Left lung (tissue), 14 donors: Measurements from ENCODE around the gene RABGEF1. TPM values are rescaled to one million over a fixed set of nuclear protein-coding genes. Genes with fewer than 3 reads are reported as not detected.
"Not testable (repeated sequence)": the region's sequence is repeated elsewhere in the genome, so short reads cannot be mapped to it uniquely, and the experiment has no call there.

Source experiments
- ATAC-seq: fragments of 200-7000 bp; cut with Tn5 transposase; one replicate; pipeline ENCODE4 v1.9.1; 2020; ENCODE audit warnings: moderate library complexity
- DNase-seq, 4 donors: peaks; one replicate each; pipeline ENCODE4 v3.0.0-alpha.2; 2013 to 2020
- H3K27ac ChIP-seq, 2 donors: fragments of 200-600 bp; sonication (generic) in 1 of 2; one replicate each; pipeline versions ENCODE4 v1.5.0 to v1.8.0; 2020 to 2021
- H3K27me3 ChIP-seq, 2 donors: fragments of 200-600 bp; sonication (generic) in 1 of 2; one replicate each; pipeline versions ENCODE4 v1.5.0 to v1.8.0; 2020 to 2021
- H3K36me3 ChIP-seq, 2 donors: fragments of 200-600 bp; sonication (generic) in 1 of 2; one replicate each; pipeline versions ENCODE4 v1.5.0 to v1.8.0; 2020 to 2021
- H3K4me1 ChIP-seq, 2 donors: fragments of 200-600 bp; one replicate each; pipeline ENCODE4 v1.8.0; 2021
- H3K4me3 ChIP-seq, 2 donors: fragments of 200-600 bp; sonication (generic) in 1 of 2; one replicate each; pipeline versions ENCODE4 v1.5.0 to v1.8.0; 2020 to 2021; ENCODE audit warnings: mild to moderate bottlenecking in 1 of 2
- H3K9me3 ChIP-seq, 2 donors: fragments of 200-600 bp; sonication (generic) in 1 of 2; one replicate each; pipeline versions ENCODE4 v1.5.0 to v1.8.0; 2020 to 2021
- CTCF ChIP-seq, 2 donors: fragments of 200-600 bp; sonication (generic) in 1 of 2; IDR thresholded peaks; one replicate each; pipeline versions ENCODE4 v1.5.0 to v1.8.0; 2021; ENCODE audit warnings: antibody characterized with exemption in 2 of 2
- intact Hi-C, 2 donors: fragments of 100-400 bp; cut with DNase I; formaldehyde crosslinking; loops; one replicate each; pipeline versions ENCODE4 v1.11.2 to v1.14.2; 2022
- long read RNA-seq, 12 donors: library from polyadenylated mRNA in 2 of 12; unstranded in 2 of 12; transcript quantifications; one replicate each; pipeline ENCODE4 v2.0.0 and lab custom pipeline, GENCODE V29; 2019 to 2026
- polyA plus RNA-seq, 6 donors: library from polyadenylated mRNA; unstranded; fragments of 120-200 nt; gene quantifications; one replicate each; pipeline ENCODE4 v1.2.1, GENCODE V29; 2013; ENCODE audit not compliant: insufficient read length in 6 of 6
- total RNA-seq, 2 donors: library from RNA; stranded (reverse); fragmentation: NEBNext Ultra II Directional; extraction: Animal tissue kit (Norgen Biotek cat#: 25700); gene quantifications; one replicate each; pipeline ENCODE4 v1.2.1, GENCODE V29; 2021
- donor health status: DM: no; HTN: yes; CAD: no.
- donor health status: DM: no; HTN: no; CAD: no.

Gene RABGEF1
- total RNA-seq (10 to 100 TPM; 22.5 to 22.7 TPM), polyA plus RNA-seq (10 to 100 TPM; 29.9 to 38.9 (median 34.4) TPM)
- long read RNA-seq, donor 1, partial matches to known transcripts = 9 of 12 reads
- long read RNA-seq, donor 1, other reads (novel, unspliced or antisense) = 0 of 12 reads
- long read RNA-seq, donor 2, full-length matches to known transcripts = 1 of 8 reads
- long read RNA-seq, donor 2, partial matches to known transcripts = 7 of 8 reads
- long read RNA-seq, donor 2, other reads (novel, unspliced or antisense) = 0 of 8 reads
- long read RNA-seq, donor 3, partial matches to known transcripts = 0 of 1 reads
- long read RNA-seq, donor 3, other reads (novel, unspliced or antisense) = 0 of 1 reads
- long read RNA-seq, donor 4, partial matches to known transcripts = 3 of 8 reads
- long read RNA-seq, donor 4, other reads (novel, unspliced or antisense) = 4 of 8 reads
- long read RNA-seq, donor 5, partial matches to known transcripts = 0 of 2 reads
- long read RNA-seq, donor 5, other reads (novel, unspliced or antisense) = 0 of 2 reads
- long read RNA-seq, donor 6 = 0 reads
- long read RNA-seq, donor 7, full-length matches to known transcripts = 3 of 3 reads
- long read RNA-seq, donor 7, partial matches to known transcripts = 0 of 3 reads
- long read RNA-seq, donor 7, other reads (novel, unspliced or antisense) = 0 of 3 reads
- long read RNA-seq, donor 8, full-length matches to known transcripts = 6 of 6 reads
- long read RNA-seq, donor 8, partial matches to known transcripts = 0 of 6 reads
- long read RNA-seq, donor 8, other reads (novel, unspliced or antisense) = 0 of 6 reads
- long read RNA-seq, donor 9 = 0 reads
- long read RNA-seq, donor 10, partial matches to known transcripts = 4 of 10 reads
- long read RNA-seq, donor 10, other reads (novel, unspliced or antisense) = 4 of 10 reads
- long read RNA-seq, donor 11, partial matches to known transcripts = 0 of 1 reads
- long read RNA-seq, donor 11, other reads (novel, unspliced or antisense) = 0 of 1 reads
- long read RNA-seq, donor 12, full-length matches to known transcripts = 2 of 2 reads
- long read RNA-seq, donor 12, partial matches to known transcripts = 0 of 2 reads
- long read RNA-seq, donor 12, other reads (novel, unspliced or antisense) = 0 of 2 reads

- peaks cover 0 to 15% of the 10 kb centered on the region in 2 donors for H3K36me3 ChIP-seq
- H3K27ac ChIP-seq = peak within 1 kb of the TSS; percentile 98 to 99
- peak; percentile 97 to 99 (median 98) for DNase-seq
- peaks cover 0 to 7% of the 10 kb centered on the region in 2 donors for H3K9me3 ChIP-seq
- no peak for TF ChIP-seq CTCF (IDR thresholded peaks at IDR 0.05)
- no peaks in the 10 kb centered on the region for H3K27me3 ChIP-seq
- ATAC-seq = peak; percentile 96
- peaks cover 10 to 32% of the 10 kb centered on the region in 2 donors for H3K4me1 ChIP-seq
- intact Hi-C loops = no loop called here
- peak within 1 kb of the TSS; percentile 81 to 98 for H3K4me3 ChIP-seq
These were observed at the start of gene RABGEF1 for GRCh38 chr7:66740302-66740979. TSS of gene RABGEF1 (plus strand) at chr7:66740733. CDS start at chr7:66771900, 31,167 bp downstream.

- no peak for ATAC-seq
- H3K27me3 ChIP-seq = no peaks in the 10 kb centered on the region
- no peak for TF ChIP-seq CTCF (IDR thresholded peaks at IDR 0.05)
These were observed 47.2 kb upstream of the RABGEF1 start for GRCh38 chr7:66693331-66693730.

GRCh38 chr7:66694286-66694685, 46.2 kb upstream of the RABGEF1 start:
- no peaks in the 10 kb centered on the region for H3K4me1 ChIP-seq
- no peak for ATAC-seq
- no peak overlapping the region for H3K27ac ChIP-seq
- no peaks in the 10 kb centered on the region for H3K9me3 ChIP-seq
- no peak for DNase-seq
- intact Hi-C loops = no loop called here
- H3K27me3 ChIP-seq = no peaks in the 10 kb centered on the region
- no peaks in the 10 kb centered on the region for H3K36me3 ChIP-seq
- no peak overlapping the region for H3K4me3 ChIP-seq
- no peak for TF ChIP-seq CTCF (IDR thresholded peaks at IDR 0.05)

More at GRCh38 chr7:66693331-66693730, 47.2 kb upstream of the RABGEF1 start:
- no peak overlapping the region for H3K27ac ChIP-seq
- intact Hi-C loops = no loop called here
- H3K4me1 ChIP-seq = no peaks in the 10 kb centered on the region
- no peak overlapping the region for H3K4me3 ChIP-seq
- no peaks in the 10 kb centered on the region for H3K9me3 ChIP-seq
- no peaks in the 10 kb centered on the region for H3K36me3 ChIP-seq
- DNase-seq = no peak

- H3K4me1 ChIP-seq, ATAC-seq, H3K36me3 ChIP-seq, DNase-seq, H3K27ac ChIP-seq, H3K4me3 ChIP-seq, H3K27me3 ChIP-seq, intact Hi-C loops, H3K9me3 ChIP-seq: not testable (repeated sequence)
These were observed 45.1 kb upstream of the RABGEF1 start for GRCh38 chr7:66695417-66695816.

GRCh38 chr7:66696134-66696533, 44.4 kb upstream of the RABGEF1 start:
- H3K9me3 ChIP-seq, H3K27me3 ChIP-seq, DNase-seq, H3K4me1 ChIP-seq, H3K4me3 ChIP-seq, intact Hi-C loops, H3K36me3 ChIP-seq, ATAC-seq, H3K27ac ChIP-seq: not testable (repeated sequence)
